IMR-90 (cell line): ENCODE results near the gene POFUT2. TPM values are rescaled to one million over a fixed set of nuclear protein-coding genes. Genes with fewer than 3 reads are reported as not detected.

Experiments used
- ATAC-seq: fragments of 200-7000 bp; cut with Tn5 transposase; 2 replicates; pipeline ENCODE4 v1.9.1; 2020; ENCODE audit warnings: low read depth, mild to moderate bottlenecking, moderate library complexity
- BruUV-seq: library from RNA; stranded (reverse); fragments of 400-500 nt; replicated peaks from 2 replicates; lab custom pipeline; 2021; lab: Mats Ljungman, UMichigan
- CTCF ChIA-PET: fragments of 300-600 bp; formaldehyde crosslinking; extraction: SDS; loops from one replicate; lab custom pipeline; 2021; ENCODE audit warnings: antibody characterized with exemption; lab: Yijun Ruan, JAX
- POLR2A ChIA-PET: fragments of 300-600 bp; sonication (Branson Sonifier 250); formaldehyde crosslinking; loops from one replicate; lab custom pipeline; 2022; ENCODE audit warnings: antibody characterized with exemption; ENCODE audit not compliant: unreplicated experiment; lab: Charles Lee
- DNase-seq: peaks from one replicate; pipeline ENCODE4 v3.0.0; 2013
- H2AFZ ChIP-seq: replicated peaks from 2 replicates; pipeline ENCODE3; 2013; ENCODE audit warnings: low read length, mild to moderate bottlenecking; ENCODE audit not compliant: poor library complexity
- H2AK5ac ChIP-seq: 2 replicates; pipeline ENCODE4 v1.6.1; 2013; ENCODE audit warnings: low read depth, low read length, inconsistent platforms
- H2AK9ac ChIP-seq: replicated peaks from 2 replicates; pipeline ENCODE3; 2013; ENCODE audit warnings: mild to moderate bottlenecking, low read depth, low read length, moderate library complexity; ENCODE audit not compliant: poor library complexity
- H2BK120ac ChIP-seq: 2 replicates; pipeline ENCODE4 v1.6.1; 2013; ENCODE audit warnings: low read depth, low read length, inconsistent platforms
- H2BK15ac ChIP-seq: 3 replicates; pipeline ENCODE4 v1.6.1; 2013; ENCODE audit warnings: low read depth, low read length, inconsistent platforms
- H2BK20ac ChIP-seq: 2 replicates; pipeline ENCODE4 v1.6.1; 2013; ENCODE audit warnings: low read depth, mild to moderate bottlenecking, inconsistent platforms, low read length, moderate library complexity
- H2BK5ac ChIP-seq: 2 replicates; pipeline ENCODE4 v1.6.1; 2013; ENCODE audit warnings: mild to moderate bottlenecking, low read depth, low read length, inconsistent platforms; ENCODE audit not compliant: poor library complexity, severe bottlenecking
- H3K14ac ChIP-seq: replicated peaks from 2 replicates; pipeline ENCODE4 v1.6.1; 2013; ENCODE audit warnings: low read depth, low read length, inconsistent platforms
- H3K18ac ChIP-seq: 2 replicates; pipeline ENCODE4 v1.6.1; 2013; ENCODE audit warnings: low read depth, low read length, control low read depth
- H3K23ac ChIP-seq: 2 replicates; pipeline ENCODE4 v1.6.1; 2013; ENCODE audit warnings: low read depth, low read length, inconsistent platforms
- H3K27ac ChIP-seq: 2 replicates; pipeline ENCODE4 v1.5.1; 2013; ENCODE audit warnings: mild to moderate bottlenecking, control low read depth, low read length; ENCODE audit not compliant: insufficient read depth
- H3K27me3 ChIP-seq: 2 replicates; pipeline ENCODE4 v1.6.1; 2013; ENCODE audit warnings: low read length; ENCODE audit not compliant: control insufficient read depth, insufficient read depth
- H3K36me3 ChIP-seq: 2 replicates; pipeline ENCODE4 v1.6.1; 2013; ENCODE audit warnings: low read length, mixed read lengths; ENCODE audit not compliant: control insufficient read depth, insufficient read depth
- H3K4ac ChIP-seq: 2 replicates; pipeline ENCODE4 v1.6.1; 2013; ENCODE audit warnings: low read depth, low read length, inconsistent platforms
- H3K4me1 ChIP-seq: 2 replicates; pipeline ENCODE4 v1.6.1; 2013; ENCODE audit warnings: low read length, mixed read lengths; ENCODE audit not compliant: control insufficient read depth, insufficient read depth
- H3K4me2 ChIP-seq: 2 replicates; pipeline ENCODE4 v1.6.1; 2013; ENCODE audit warnings: low read depth, mild to moderate bottlenecking, control low read depth, low read length, moderate library complexity
- H3K4me3 ChIP-seq: 2 replicates; pipeline ENCODE4 v1.5.1; 2013; ENCODE audit warnings: low read depth, mild to moderate bottlenecking, control low read depth, low read length, moderate library complexity; ENCODE audit not compliant: insufficient read depth
- H3K56ac ChIP-seq: 2 replicates; pipeline ENCODE4 v1.6.1; 2013; ENCODE audit warnings: low read length, inconsistent platforms; ENCODE audit not compliant: insufficient read depth; ENCODE audit errors: extremely low read depth
- H3K79me1 ChIP-seq, 2 experiments: 2 replicates each; pipeline ENCODE4 v1.6.1; 2013; ENCODE audit warnings: low read length in 2 of 2, inconsistent platforms in 1 of 2, low read depth in 1 of 2
- H3K9ac ChIP-seq: 2 replicates; pipeline ENCODE4 v1.6.1; 2013; ENCODE audit warnings: low read depth, low read length, control low read depth
- H3K9me1 ChIP-seq: 2 replicates; pipeline ENCODE4 v1.6.1; 2013; ENCODE audit warnings: low read length, inconsistent platforms; ENCODE audit not compliant: insufficient read depth
- H3K9me3 ChIP-seq: 2 replicates; pipeline ENCODE4 v1.6.1; 2013; ENCODE audit warnings: low read length; ENCODE audit not compliant: control insufficient read depth, insufficient read depth
- H4K20me1 ChIP-seq: 2 replicates; pipeline ENCODE4 v1.6.1; 2013; ENCODE audit warnings: low read length, inconsistent platforms; ENCODE audit not compliant: insufficient read depth
- H4K5ac ChIP-seq: 2 replicates; pipeline ENCODE4 v1.6.1; 2013; ENCODE audit warnings: mild to moderate bottlenecking, low read depth, low read length, control low read depth
- H4K8ac ChIP-seq, 2 experiments: 2 replicates each; pipeline ENCODE4 v1.6.1; 2013; ENCODE audit warnings: low read depth in 2 of 2, low read length in 2 of 2, control low read depth in 1 of 2, inconsistent platforms in 1 of 2
- H4K91ac ChIP-seq: 2 replicates; pipeline ENCODE4 v1.6.1; 2013; ENCODE audit warnings: low read depth, low read length, inconsistent platforms; ENCODE audit not compliant: insufficient read depth
- CHD1 ChIP-seq: IDR thresholded peaks from 2 replicates; pipeline ENCODE4 v1.6.1; 2012; ENCODE audit warnings: low read depth, low read length, improper control_type of control experiment
- CTCF ChIP-seq: conservative IDR thresholded peaks from 2 replicates; pipeline ENCODE4 v1.5.1; 2012; ENCODE audit warnings: mild to moderate bottlenecking, low read depth, low read length, improper control_type of control experiment
- FOS ChIP-seq: fragments of 150-350 bp; IDR thresholded peaks from 2 replicates; pipeline ENCODE4 v1.6.1; 2016; ENCODE audit warnings: low read depth, low read length
- MAZ ChIP-seq: IDR thresholded peaks from 2 replicates; pipeline ENCODE4 v1.6.1; 2012; ENCODE audit warnings: low read depth, mild to moderate bottlenecking, low read length, improper control_type of control experiment, moderate library complexity, borderline replicate concordance
- POLR2A ChIP-seq: IDR thresholded peaks from 2 replicates; pipeline ENCODE4 v1.6.1; 2012; ENCODE audit warnings: mild to moderate bottlenecking, low read depth, low read length
- RAD21 ChIP-seq: IDR thresholded peaks from 2 replicates; pipeline ENCODE4 v1.6.1; 2012; ENCODE audit warnings: low read length, improper control_type of control experiment
- WGBS, 2 experiments: methylation state at CpG; one replicate each; pipeline versions ENCODE4 v1.1.5 to v1.1.7; 2013; ENCODE audit warnings: missing lambda C conversion rate in 2 of 2; ENCODE audit not compliant: insufficient read length in 1 of 2; ENCODE audit errors: extremely low coverage in 2 of 2; 5-methylcytosine and 5-hydroxymethylcytosine counted together
- dilution Hi-C: fragments of 300-500 bp; cut with HindIII; formaldehyde crosslinking; loops from one replicate; pipeline ENCODE4 v1.14.3; 2018; ENCODE audit warnings: low sequenced_read_pairs; ENCODE audit not compliant: unreplicated experiment
- in situ Hi-C: fragments of 300-500 bp; cut with MboI; formaldehyde crosslinking; loops from 3 replicates; pipeline ENCODE4 v1.14.3; 2019; ENCODE audit warnings: low sequenced_read_pairs, inconsistent platforms, mixed read lengths
- intact Hi-C: fragments of 100-400 bp; cut with micrococcal nuclease; formaldehyde crosslinking; loops from 2 replicates; pipeline ENCODE4 v1.10.0; 2022
- polyA plus RNA-seq, 3 experiments: library from polyadenylated mRNA; depleted of rRNA; stranded (reverse); fragments of >200 nt; gene quantifications; 2 replicates each; pipeline ENCODE4 v1.2.3, GENCODE V29; 2012; ENCODE audit warnings: low replicate concordance in 1 of 3
- total RNA-seq: library from RNA; depleted of rRNA; stranded (reverse); fragments of >200 nt; gene quantifications from 2 replicates; pipeline ENCODE4 v1.2.3, GENCODE V29; 2012
- TF ChIP-seq, protein P1 (sequence below): fragments of 150-350 bp; IDR thresholded peaks from 2 replicates; pipeline ENCODE4 v1.6.1; 2016; ENCODE audit warnings: low read depth, mild to moderate bottlenecking, low read length, moderate library complexity, borderline replicate concordance

POFUT2 gene
- total and polyA plus RNA-seq, 2 of the 4 experiments (the other 2 are of a cell fraction) = 18.8 to 59.3 TPM

DNA sequence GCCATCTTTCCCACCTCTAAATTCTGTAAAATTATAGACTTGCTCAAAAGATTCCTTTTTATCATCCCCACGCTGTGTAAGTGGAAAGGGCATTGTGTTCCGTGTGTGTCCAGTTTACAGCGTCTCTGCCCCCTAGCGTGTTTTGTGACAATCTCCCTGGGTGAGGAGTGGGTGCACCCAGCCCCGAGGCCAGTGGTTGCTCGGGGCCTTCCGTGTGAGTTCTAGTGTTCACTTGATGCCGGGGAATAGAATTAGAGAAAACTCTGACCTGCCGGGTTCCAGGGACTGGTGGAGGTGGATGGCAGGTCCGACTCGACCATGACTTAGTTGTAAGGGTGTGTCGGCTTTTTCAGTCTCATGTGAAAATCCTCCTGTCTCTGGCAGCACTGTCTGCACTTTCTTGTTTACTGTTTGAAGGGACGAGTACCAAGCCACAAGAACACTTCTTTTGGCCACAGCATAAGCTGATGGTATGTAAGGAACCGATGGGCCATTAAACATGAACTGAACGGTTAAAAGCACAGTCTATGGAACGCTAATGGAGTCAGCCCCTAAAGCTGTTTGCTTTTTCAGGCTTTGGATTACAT, 61.9 kb downstream of the POFUT2 start:
- in situ Hi-C loops = no loop called here

More for the DNA sequence above, 61.9 kb downstream of the POFUT2 start:
- H3K14ac ChIP-seq = 0 out of 2 replicates have a peak overlapping the region, but pooled peaks have one; percentile 33
- H4K20me1 ChIP-seq = peaks cover 43% of the 10 kb centered on the region
- H4K91ac ChIP-seq = no peak overlapping the region
- peaks cover 23% of the 10 kb centered on the region for H3K4me1 ChIP-seq
- H3K4me3 ChIP-seq = no peak overlapping the region
- H3K4ac ChIP-seq = 0 out of 2 replicates have a peak overlapping the region, but pooled peaks have one; percentile 24
- H3K9me3 ChIP-seq = no peaks in the 10 kb centered on the region
- no peak overlapping the region for H2BK20ac ChIP-seq
- peaks cover 36% of the 10 kb centered on the region for H3K36me3 ChIP-seq
- BruUV-seq = TSS peak; percentile 50
- H3K9ac ChIP-seq = no peak overlapping the region
- TF ChIP-seq CTCF (no peak), POLR2A (no peak), FOS (no peak), RAD21 (no peak), CHD1 (no peak), MAZ (no peak)
- TF ChIP-seq, protein P1, sequence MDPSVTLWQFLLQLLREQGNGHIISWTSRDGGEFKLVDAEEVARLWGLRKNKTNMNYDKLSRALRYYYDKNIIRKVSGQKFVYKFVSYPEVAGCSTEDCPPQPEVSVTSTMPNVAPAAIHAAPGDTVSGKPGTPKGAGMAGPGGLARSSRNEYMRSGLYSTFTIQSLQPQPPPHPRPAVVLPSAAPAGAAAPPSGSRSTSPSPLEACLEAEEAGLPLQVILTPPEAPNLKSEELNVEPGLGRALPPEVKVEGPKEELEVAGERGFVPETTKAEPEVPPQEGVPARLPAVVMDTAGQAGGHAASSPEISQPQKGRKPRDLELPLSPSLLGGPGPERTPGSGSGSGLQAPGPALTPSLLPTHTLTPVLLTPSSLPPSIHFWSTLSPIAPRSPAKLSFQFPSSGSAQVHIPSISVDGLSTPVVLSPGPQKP = no peak
- no peak overlapping the region for H2AK5ac ChIP-seq
- H2BK15ac ChIP-seq = no peak overlapping the region
- H3K27me3 ChIP-seq = no peaks in the 10 kb centered on the region
- dilution Hi-C loops = no loop called here
- no peak for DNase-seq
- no peak overlapping the region for H2AFZ ChIP-seq
- no peak overlapping the region for H3K56ac ChIP-seq
- H2BK120ac ChIP-seq = no peak overlapping the region
- CTCF ChIA-PET = no interaction called here
- peaks cover 3 to 8% of the 10 kb centered on the region in 2 experiments; a peak in 1 of 4 replicates for H3K79me1 ChIP-seq
- intact Hi-C loops = loop anchor here (5.0 kb wide), 1 partner anchor 84 kb away; no protein-coding TSS in a partner anchor
- POLR2A ChIA-PET = interaction anchor here (0.6 kb wide), 1 partner anchor 71 kb away, joined by 3 read pairs; no protein-coding TSS in a partner anchor
- H4K5ac ChIP-seq = no peak overlapping the region
- no peak overlapping the region for H4K8ac ChIP-seq
- no peak overlapping the region for H3K4me2 ChIP-seq
- WGBS, 2 experiments = no CpG with 5 or more reads among the region's 16 CpGs
- no peak overlapping the region for H3K27ac ChIP-seq
- no peak overlapping the region for H2BK5ac ChIP-seq
- no peak overlapping the region for H3K23ac ChIP-seq
- peak overlapping the region; percentile 23 for H2AK9ac ChIP-seq
- H3K18ac ChIP-seq = no peak overlapping the region
- ATAC-seq = no peak
- H3K9me1 ChIP-seq = peaks cover 25% of the 10 kb centered on the region
